Chondrocyte (in vitro differentiated cells): ENCODE results near the gene TMEM238. TPM values are rescaled to one million over a fixed set of nuclear protein-coding genes. Genes with fewer than 3 reads are reported as not detected.

Experiments
- DNase-seq: peaks from one replicate; pipeline ENCODE4 v3.0.0; 2021; ENCODE audit warnings: mixed read lengths, low spot score
- H3K27ac Mint-ChIP-seq: one replicate; pipeline ENCODE4 v1.8.0; 2021; ENCODE audit warnings: mild to moderate bottlenecking, moderate library complexity, mixed read lengths; ENCODE audit not compliant: unreplicated experiment
- H3K27me3 Mint-ChIP-seq: 2 replicates; pipeline ENCODE4 v1.8.0; 2021; ENCODE audit warnings: low read depth, mixed read lengths
- H3K36me3 Mint-ChIP-seq: 2 replicates; pipeline ENCODE4 v1.8.0; 2021; ENCODE audit warnings: low read depth, mixed read lengths
- H3K4me1 Mint-ChIP-seq: 2 replicates; pipeline ENCODE4 v1.8.0; 2021; ENCODE audit warnings: low read depth, mild to moderate bottlenecking, mixed read lengths
- H3K4me3 Mint-ChIP-seq: one replicate; pipeline ENCODE4 v1.8.0; 2021; ENCODE audit warnings: mild to moderate bottlenecking, moderate library complexity, mixed read lengths; ENCODE audit not compliant: unreplicated experiment
- H3K9me3 Mint-ChIP-seq: 2 replicates; pipeline ENCODE4 v1.8.0; 2021; ENCODE audit warnings: low read depth, mixed read lengths
- total RNA-seq: library from RNA; stranded (reverse); gene quantifications from 3 replicates; pipeline ENCODE4 v1.2.1, GENCODE V29; 2021
- TF ChIP-seq, protein P1 (sequence below): fragments of 200-600 bp; sonication (generic); IDR thresholded peaks from 2 replicates; pipeline ENCODE4 v1.5.0; 2021; ENCODE audit warnings: antibody characterized with exemption, mild to moderate bottlenecking, moderate library complexity

Gene TMEM238
- total RNA-seq, 1 donor from 2014 or later = 1.0 TPM

GRCh38 chr19:55385724-55386492 is 1.8 kb upstream of the TMEM238 start, which contains the start of gene RPL28:
RPL28 (plus strand) TSS chr19:55385932; CDS start chr19:55386358, 426 bp downstream.
- peaks cover 55% of the 10 kb centered on the region for H3K4me1 Mint-ChIP-seq
- TF ChIP-seq, protein P1, sequence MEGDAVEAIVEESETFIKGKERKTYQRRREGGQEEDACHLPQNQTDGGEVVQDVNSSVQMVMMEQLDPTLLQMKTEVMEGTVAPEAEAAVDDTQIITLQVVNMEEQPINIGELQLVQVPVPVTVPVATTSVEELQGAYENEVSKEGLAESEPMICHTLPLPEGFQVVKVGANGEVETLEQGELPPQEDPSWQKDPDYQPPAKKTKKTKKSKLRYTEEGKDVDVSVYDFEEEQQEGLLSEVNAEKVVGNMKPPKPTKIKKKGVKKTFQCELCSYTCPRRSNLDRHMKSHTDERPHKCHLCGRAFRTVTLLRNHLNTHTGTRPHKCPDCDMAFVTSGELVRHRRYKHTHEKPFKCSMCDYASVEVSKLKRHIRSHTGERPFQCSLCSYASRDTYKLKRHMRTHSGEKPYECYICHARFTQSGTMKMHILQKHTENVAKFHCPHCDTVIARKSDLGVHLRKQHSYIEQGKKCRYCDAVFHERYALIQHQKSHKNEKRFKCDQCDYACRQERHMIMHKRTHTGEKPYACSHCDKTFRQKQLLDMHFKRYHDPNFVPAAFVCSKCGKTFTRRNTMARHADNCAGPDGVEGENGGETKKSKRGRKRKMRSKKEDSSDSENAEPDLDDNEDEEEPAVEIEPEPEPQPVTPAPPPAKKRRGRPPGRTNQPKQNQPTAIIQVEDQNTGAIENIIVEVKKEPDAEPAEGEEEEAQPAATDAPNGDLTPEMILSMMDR = no peak

GRCh38 chr19:55384920-55385723 is 1.0 kb upstream of the TMEM238 start:
- Mint-ChIP-seq H3K4me1 (peaks cover 47% of the 10 kb centered on the region), H3K9me3 (no peaks in the 10 kb centered on the region), H3K27ac (peak overlapping the region; percentile 93), H3K27me3 (no peaks in the 10 kb centered on the region), H3K4me3 (peak overlapping the region; percentile 99), H3K36me3 (peaks cover 21% of the 10 kb centered on the region)
- TF ChIP-seq, protein P1 = peak; percentile 18
- no peak for DNase-seq

More at GRCh38 chr19:55385724-55386492, 1.8 kb upstream of the TMEM238 start, which contains the start of gene RPL28:
- peak; percentile 98 for DNase-seq
- H3K4me3 Mint-ChIP-seq = peak within 1 kb of the TSS; percentile 99
- H3K27ac Mint-ChIP-seq = peak within 1 kb of the TSS; percentile 99
- peaks cover 21% of the 10 kb centered on the region for H3K36me3 Mint-ChIP-seq
- no peaks in the 10 kb centered on the region for H3K27me3 Mint-ChIP-seq
- H3K9me3 Mint-ChIP-seq = no peaks in the 10 kb centered on the region

GRCh38 chr19:55383279-55384130 is 587 bp downstream of the TMEM238 start:
- Mint-ChIP-seq H3K9me3 (no peaks in the 10 kb centered on the region), H3K4me3 (peak overlapping the region; percentile 66), H3K27ac (peak overlapping the region; percentile 66), H3K27me3 (no peaks in the 10 kb centered on the region), H3K4me1 (peaks cover 34% of the 10 kb centered on the region), H3K36me3 (peaks cover 16% of the 10 kb centered on the region)
- TF ChIP-seq, protein P1 = peak; percentile 64
- DNase-seq = no peak

- Mint-ChIP-seq H3K27ac (no peak overlapping the region), H3K36me3 (peaks cover 13% of the 10 kb centered on the region), H3K4me1 (peaks cover 27% of the 10 kb centered on the region), H3K4me3 (peak overlapping the region; percentile 39), H3K9me3 (no peaks in the 10 kb centered on the region), H3K27me3 (no peaks in the 10 kb centered on the region)
- TF ChIP-seq, protein P1 = no peak
- DNase-seq = no peak
Observed at GRCh38 chr19:55382522-55383054, 1.5 kb downstream of the TMEM238 start.
